Measurements from ENCODE around the gene PCDHA2.
"Not testable (repeated sequence)": the region's sequence is repeated elsewhere in the genome, so short reads cannot be mapped to it uniquely, and the experiment has no call there.

PCDHA2 gene

DNA sequence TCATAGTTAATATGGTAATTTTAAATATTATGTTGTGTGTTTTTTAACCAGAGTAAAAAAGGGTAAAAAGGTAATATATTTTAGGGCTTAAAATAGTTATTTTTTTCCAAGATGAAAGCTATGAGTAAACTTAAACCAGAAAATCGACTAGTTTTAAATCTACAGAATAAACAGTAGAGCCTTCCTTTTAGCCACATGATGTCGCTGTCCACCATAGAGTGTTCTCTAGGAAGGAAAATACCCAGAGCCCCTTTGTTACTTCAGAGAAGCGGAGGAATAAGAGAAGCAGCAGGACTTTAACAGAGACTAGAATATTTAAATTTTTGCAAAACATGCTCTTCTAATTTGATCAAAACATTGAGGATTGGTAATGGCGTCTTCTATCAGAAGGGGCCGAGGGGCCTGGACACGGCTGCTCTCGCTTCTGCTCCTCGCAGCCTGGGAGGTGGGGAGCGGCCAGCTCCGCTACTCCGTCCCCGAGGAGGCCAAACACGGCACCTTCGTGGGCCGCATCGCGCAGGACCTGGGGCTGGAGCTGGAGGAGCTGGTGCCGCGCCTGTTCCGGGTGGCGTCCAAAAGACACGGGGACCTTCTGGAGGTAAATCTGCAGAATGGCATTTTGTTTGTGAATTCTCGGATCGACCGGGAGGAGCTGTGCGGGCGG, at the start of gene PCDHA2:
TSS of gene PCDHA2 (plus strand) at position 258 of the 664 bp plus-strand sequence.
- Histone ChIP-seq H3K4me1 (ENCODE audit: control insufficient read depth, low read depth, low read length) (no peaks in the 10 kb centered on the region), H3K27ac (ENCODE audit: low read length) (no peak within 1 kb of the TSS), H3K9ac (ENCODE audit: low read length) (no peak within 1 kb of the TSS), H3K4me3 (ENCODE audit: low read length) (no peak within 1 kb of the TSS), H3K36me3 (ENCODE audit: control insufficient read depth, low read depth, low read length) (no peaks in the 10 kb centered on the region), H3K9me3 (ENCODE audit: control insufficient read depth, low read depth, low read length) (peaks cover 23% of the 10 kb centered on the region), H3K27me3 (ENCODE audit: control insufficient read depth, insufficient read depth, low read length) (no peaks in the 10 kb centered on the region)

DNA sequence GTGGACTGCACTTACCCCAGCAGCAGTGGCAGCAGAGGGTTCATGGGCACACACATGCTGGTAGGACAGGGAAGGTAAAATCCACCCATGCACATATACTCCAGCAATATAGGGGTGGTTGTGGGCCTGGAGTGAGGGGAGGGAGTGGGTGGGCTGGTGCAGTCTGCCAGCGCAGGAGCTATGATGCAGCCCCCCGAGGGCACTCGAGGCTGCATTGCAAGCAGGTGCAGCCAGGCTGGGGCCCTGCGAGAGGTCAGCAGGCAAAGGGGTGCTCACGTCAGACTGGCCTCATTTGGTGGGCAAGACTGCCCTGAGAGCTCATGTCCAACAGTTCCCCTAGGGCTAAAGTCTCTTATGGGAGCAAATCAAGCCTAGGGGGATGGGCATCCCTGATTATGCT, 41.1 kb upstream of the PCDHA2 start:
- no peaks in the 10 kb centered on the region for H3K27me3 ChIP-seq (ENCODE audit: control insufficient read depth, insufficient read depth, low read length)
- H3K4me3 ChIP-seq (ENCODE audit: low read length): no peak overlapping the region
- H3K36me3 ChIP-seq (ENCODE audit: control insufficient read depth, low read depth, low read length): no peaks in the 10 kb centered on the region
- peaks cover 46% of the 10 kb centered on the region for H3K9me3 ChIP-seq (ENCODE audit: control insufficient read depth, low read depth, low read length)
- no peak overlapping the region for H3K27ac ChIP-seq (ENCODE audit: low read length)
- no peaks in the 10 kb centered on the region for H3K4me1 ChIP-seq (ENCODE audit: control insufficient read depth, low read depth, low read length)
- no peak overlapping the region for H3K9ac ChIP-seq (ENCODE audit: low read length)

DNA sequence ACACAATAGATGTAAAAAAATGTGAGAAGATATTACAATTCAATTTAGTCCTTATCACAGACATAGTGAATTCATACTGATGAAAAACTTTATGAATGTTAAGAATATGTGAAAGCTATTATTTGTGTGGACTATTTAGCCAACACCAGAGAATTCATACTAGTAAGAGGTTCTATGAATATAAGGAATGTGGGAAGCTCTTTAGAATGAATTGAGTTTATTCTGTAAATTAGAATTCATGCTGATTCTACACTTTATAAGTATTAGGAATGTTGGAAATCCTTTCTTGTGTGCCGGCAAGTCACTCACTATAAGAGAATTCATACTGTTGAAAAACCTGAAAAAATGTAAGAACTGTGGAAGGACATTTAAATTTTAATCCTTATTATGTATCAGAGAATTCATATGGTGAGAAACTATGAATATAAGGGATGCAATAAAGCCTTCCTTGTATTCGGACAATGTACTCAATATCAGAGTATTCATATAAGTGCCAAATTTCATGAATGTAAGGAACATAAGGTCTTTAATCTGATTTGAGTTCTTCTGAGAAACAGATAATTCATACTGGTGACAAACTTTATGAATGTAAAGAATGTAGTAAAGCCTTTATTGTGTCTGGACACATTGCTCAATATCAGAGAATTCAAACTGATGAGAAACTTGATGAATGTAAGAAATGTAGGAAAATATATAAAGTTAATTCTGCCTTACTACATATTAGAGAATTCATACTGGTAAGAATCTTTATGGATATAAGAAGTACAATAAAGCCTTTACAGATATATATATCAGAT, 30.3 kb upstream of the PCDHA2 start:
- Histone ChIP-seq H3K4me3 (ENCODE audit: low read length) (no peak overlapping the region), H3K27me3 (ENCODE audit: control insufficient read depth, insufficient read depth, low read length) (no peaks in the 10 kb centered on the region), H3K4me1 (ENCODE audit: control insufficient read depth, low read depth, low read length) (no peaks in the 10 kb centered on the region), H3K9me3 (ENCODE audit: control insufficient read depth, low read depth, low read length) (peaks cover 66% of the 10 kb centered on the region), H3K36me3 (ENCODE audit: control insufficient read depth, low read depth, low read length) (no peaks in the 10 kb centered on the region), H3K9ac (ENCODE audit: low read length) (no peak overlapping the region), H3K27ac (ENCODE audit: low read length) (no peak overlapping the region)

DNA sequence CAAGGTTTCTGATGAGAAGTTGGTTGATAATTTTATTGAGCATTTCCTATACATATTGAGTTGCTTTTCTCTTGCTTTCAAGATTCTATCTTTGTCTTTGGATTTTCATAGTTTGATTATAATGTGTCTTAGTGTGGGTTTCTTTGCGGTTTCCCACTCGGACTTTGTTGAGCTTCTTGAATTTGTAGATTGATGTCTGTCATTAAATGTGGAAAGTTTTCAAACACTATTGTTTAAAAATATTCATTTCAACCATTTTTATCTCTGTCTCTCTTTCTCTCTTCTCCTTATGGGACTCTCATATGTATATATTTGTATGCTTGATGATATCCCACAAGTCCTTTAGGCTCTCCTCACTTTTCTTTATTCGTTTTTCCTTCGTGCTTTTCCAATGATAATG, 27.2 kb upstream of the PCDHA2 start:
- Histone ChIP-seq H3K4me1 (ENCODE audit: control insufficient read depth, low read depth, low read length) (no peaks in the 10 kb centered on the region), H3K9me3 (ENCODE audit: control insufficient read depth, low read depth, low read length) (peaks cover 65% of the 10 kb centered on the region), H3K27ac (ENCODE audit: low read length) (no peak overlapping the region), H3K9ac (ENCODE audit: low read length) (no peak overlapping the region), H3K27me3 (ENCODE audit: control insufficient read depth, insufficient read depth, low read length) (no peaks in the 10 kb centered on the region), H3K4me3 (ENCODE audit: low read length) (no peak overlapping the region), H3K36me3 (ENCODE audit: control insufficient read depth, low read depth, low read length) (no peaks in the 10 kb centered on the region)

DNA sequence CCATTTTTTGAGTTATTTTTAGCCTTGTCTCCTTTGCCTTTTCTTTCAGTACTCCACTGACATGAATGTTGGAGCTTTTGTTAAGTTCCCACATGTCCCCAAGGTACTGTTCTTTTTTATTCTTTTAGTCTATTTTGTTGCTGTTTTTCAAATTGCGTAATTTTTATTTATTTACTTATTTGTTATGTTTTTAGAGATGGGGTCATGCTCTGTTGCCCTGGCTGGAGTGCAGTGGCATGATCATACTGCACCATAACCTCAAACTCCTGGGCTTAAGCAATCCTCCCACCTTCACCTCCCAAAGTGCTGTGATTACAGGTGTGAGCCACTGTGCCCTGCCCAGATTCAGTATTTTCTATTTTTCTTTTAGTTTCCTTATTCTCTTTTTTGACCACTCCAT, 14.1 kb upstream of the PCDHA2 start:
- Histone ChIP-seq H3K4me3 (ENCODE audit: low read length) (no peak overlapping the region), H3K4me1 (ENCODE audit: control insufficient read depth, low read depth, low read length) (no peaks in the 10 kb centered on the region), H3K36me3 (ENCODE audit: control insufficient read depth, low read depth, low read length) (no peaks in the 10 kb centered on the region), H3K9ac (ENCODE audit: low read length) (no peak overlapping the region), H3K27ac (ENCODE audit: low read length) (no peak overlapping the region), H3K27me3 (ENCODE audit: control insufficient read depth, insufficient read depth, low read length) (no peaks in the 10 kb centered on the region), H3K9me3 (ENCODE audit: control insufficient read depth, low read depth, low read length) (peaks cover 33% of the 10 kb centered on the region)

DNA sequence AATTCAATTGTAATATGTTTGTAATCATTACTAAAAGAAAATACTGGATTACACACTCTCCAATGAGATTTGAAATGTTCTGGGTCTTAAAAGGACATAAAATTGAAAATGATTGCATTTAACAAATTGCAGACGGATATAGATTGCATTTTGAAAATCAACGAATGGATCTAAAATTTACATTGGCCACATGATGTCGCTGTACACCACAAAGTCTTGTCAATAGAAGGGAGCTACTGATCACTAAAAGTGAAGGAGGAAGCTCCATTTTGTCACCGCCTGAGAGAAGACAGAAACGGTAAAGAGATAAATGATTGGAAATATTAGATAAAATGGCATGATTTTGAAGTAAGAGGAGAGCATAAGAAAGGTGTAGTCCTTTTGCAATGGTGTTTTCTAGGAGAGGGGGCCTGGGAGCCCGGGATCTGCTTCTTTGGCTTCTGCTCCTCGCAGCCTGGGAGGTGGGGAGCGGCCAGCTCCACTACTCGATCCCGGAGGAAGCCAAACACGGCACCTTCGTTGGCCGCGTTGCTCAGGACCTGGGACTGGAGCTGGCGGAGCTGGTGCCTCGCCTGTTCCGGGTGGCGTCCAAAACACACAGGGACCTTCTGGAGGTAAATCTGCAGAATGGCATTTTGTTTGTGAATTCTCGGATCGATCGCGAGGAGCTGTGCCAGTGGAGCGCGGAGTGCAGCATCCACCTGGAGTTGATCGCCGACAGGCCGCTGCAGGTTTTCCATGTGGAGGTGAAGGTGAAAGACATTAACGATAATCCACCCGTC, 8.6 kb upstream of the PCDHA2 start, which contains the start of gene PCDHA1:
TSS of gene PCDHA1 (plus strand) at position 236 of the 782 bp plus-strand sequence.
- Histone ChIP-seq H3K9me3 (ENCODE audit: control insufficient read depth, low read depth, low read length) (peaks cover 31% of the 10 kb centered on the region), H3K27ac (ENCODE audit: low read length) (no peak within 1 kb of the TSS), H3K4me1 (ENCODE audit: control insufficient read depth, low read depth, low read length) (no peaks in the 10 kb centered on the region), H3K27me3 (ENCODE audit: control insufficient read depth, insufficient read depth, low read length) (no peaks in the 10 kb centered on the region), H3K9ac (ENCODE audit: low read length) (no peak within 1 kb of the TSS), H3K4me3 (ENCODE audit: low read length) (no peak within 1 kb of the TSS), H3K36me3 (ENCODE audit: control insufficient read depth, low read depth, low read length) (no peaks in the 10 kb centered on the region)

DNA sequence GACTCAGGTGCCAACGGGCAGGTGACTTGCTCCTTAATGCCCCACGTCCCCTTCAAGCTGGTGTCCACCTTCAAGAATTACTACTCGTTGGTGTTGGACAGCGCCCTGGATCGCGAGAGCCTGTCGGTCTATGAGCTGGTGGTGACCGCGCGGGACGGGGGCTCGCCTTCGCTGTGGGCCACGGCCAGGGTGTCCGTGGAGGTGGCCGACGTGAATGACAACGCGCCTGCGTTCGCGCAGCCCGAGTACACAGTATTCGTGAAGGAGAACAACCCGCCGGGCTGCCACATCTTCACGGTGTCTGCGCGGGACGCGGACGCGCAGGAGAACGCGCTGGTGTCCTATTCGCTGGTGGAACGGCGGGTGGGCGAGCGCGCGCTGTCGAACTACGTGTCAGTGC, 7.2 kb upstream of the PCDHA2 start:
- H3K9me3 ChIP-seq (ENCODE audit: control insufficient read depth, low read depth, low read length): peaks cover 27% of the 10 kb centered on the region
- not testable (repeated sequence) for H3K4me3 ChIP-seq (ENCODE audit: low read length); H3K4me1 ChIP-seq (ENCODE audit: control insufficient read depth, low read depth, low read length); H3K9ac ChIP-seq (ENCODE audit: low read length); H3K27me3 ChIP-seq (ENCODE audit: control insufficient read depth, insufficient read depth, low read length); H3K36me3 ChIP-seq (ENCODE audit: control insufficient read depth, low read depth, low read length); H3K27ac ChIP-seq (ENCODE audit: low read length)

DNA sequence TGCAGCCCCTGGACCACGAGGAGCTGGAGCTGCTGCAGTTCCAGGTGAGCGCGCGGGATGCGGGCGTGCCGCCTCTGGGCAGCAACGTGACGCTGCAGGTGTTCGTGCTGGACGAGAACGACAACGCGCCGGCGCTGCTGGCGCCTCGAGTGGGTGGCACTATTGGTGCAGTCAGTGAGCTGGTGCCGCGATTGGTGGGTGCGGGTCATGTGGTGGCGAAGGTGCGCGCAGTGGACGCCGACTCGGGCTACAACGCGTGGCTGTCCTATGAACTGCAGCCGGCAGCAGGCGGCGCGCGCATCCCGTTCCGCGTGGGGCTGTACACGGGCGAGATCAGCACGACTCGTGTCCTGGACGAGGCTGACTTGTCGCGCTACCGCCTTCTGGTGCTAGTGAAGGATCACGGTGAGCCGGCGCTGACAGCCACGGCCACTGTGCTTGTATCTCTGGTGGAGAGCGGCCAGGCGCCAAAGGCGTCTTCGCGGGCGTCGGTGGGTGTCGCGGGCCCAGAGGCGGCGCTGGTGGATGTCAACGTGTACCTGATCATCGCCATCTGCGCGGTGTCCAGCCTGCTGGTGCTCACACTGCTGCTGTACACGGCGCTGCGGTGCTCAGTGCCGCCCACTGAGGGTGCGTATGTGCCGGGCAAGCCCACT, 6.7 kb upstream of the PCDHA2 start:
- not testable (repeated sequence) for H3K36me3 ChIP-seq (ENCODE audit: control insufficient read depth, low read depth, low read length); H3K27ac ChIP-seq (ENCODE audit: low read length); H3K27me3 ChIP-seq (ENCODE audit: control insufficient read depth, insufficient read depth, low read length)

DNA sequence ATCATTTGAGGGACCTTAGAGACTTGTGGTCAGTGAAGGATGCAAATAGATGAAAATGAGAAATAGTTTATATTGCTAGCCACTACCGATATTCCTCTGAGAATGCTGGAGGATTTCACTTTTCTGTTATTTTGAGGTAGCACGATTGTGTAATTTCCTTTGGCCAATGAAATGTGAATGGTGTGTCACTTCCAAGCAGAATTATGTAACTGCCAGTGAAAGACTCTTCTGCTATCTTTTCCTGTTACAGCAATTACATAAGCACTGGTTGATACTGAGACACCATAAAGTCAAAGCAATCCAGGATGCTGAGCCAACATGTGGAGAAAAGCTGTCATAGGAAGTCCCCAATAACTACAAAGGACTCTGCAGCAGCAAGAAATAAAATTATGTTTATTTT, 3.6 kb upstream of the PCDHA2 start:
- Histone ChIP-seq H3K4me3 (ENCODE audit: low read length) (no peak overlapping the region), H3K27me3 (ENCODE audit: control insufficient read depth, insufficient read depth, low read length) (no peaks in the 10 kb centered on the region), H3K4me1 (ENCODE audit: control insufficient read depth, low read depth, low read length) (no peaks in the 10 kb centered on the region), H3K36me3 (ENCODE audit: control insufficient read depth, low read depth, low read length) (no peaks in the 10 kb centered on the region), H3K9me3 (ENCODE audit: control insufficient read depth, low read depth, low read length) (peaks cover 36% of the 10 kb centered on the region), H3K27ac (ENCODE audit: low read length) (no peak overlapping the region), H3K9ac (ENCODE audit: low read length) (no peak overlapping the region)

More for the DNA sequence above, 6.7 kb upstream of the PCDHA2 start:
- H3K4me3 ChIP-seq (ENCODE audit: low read length); H3K9ac ChIP-seq (ENCODE audit: low read length); H3K4me1 ChIP-seq (ENCODE audit: control insufficient read depth, low read depth, low read length): not testable (repeated sequence)
- peaks cover 32% of the 10 kb centered on the region for H3K9me3 ChIP-seq (ENCODE audit: control insufficient read depth, low read depth, low read length)

DNA sequence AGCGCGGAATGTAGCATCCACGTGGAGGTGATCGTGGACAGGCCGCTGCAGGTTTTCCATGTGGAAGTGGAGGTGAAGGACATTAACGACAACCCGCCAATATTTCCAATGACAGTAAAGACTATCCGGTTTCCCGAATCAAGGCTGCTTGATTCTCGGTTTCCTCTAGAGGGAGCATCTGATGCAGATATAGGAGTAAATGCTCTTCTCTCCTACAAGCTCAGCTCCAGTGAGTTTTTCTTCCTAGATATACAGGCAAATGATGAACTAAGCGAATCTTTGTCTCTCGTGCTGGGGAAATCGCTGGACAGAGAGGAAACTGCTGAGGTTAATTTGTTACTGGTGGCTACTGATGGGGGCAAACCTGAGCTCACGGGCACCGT, 598 bp downstream of the PCDHA2 start:
- H3K36me3 ChIP-seq (ENCODE audit: control insufficient read depth, low read depth, low read length): no peaks in the 10 kb centered on the region
- no peak overlapping the region for H3K4me3 ChIP-seq (ENCODE audit: low read length)
- H3K4me1 ChIP-seq (ENCODE audit: control insufficient read depth, low read depth, low read length): no peaks in the 10 kb centered on the region
- H3K9ac ChIP-seq (ENCODE audit: low read length): no peak overlapping the region
- no peak overlapping the region for H3K27ac ChIP-seq (ENCODE audit: low read length)
- no peaks in the 10 kb centered on the region for H3K27me3 ChIP-seq (ENCODE audit: control insufficient read depth, insufficient read depth, low read length)
- H3K9me3 ChIP-seq (ENCODE audit: control insufficient read depth, low read depth, low read length): peaks cover 23% of the 10 kb centered on the region

DNA sequence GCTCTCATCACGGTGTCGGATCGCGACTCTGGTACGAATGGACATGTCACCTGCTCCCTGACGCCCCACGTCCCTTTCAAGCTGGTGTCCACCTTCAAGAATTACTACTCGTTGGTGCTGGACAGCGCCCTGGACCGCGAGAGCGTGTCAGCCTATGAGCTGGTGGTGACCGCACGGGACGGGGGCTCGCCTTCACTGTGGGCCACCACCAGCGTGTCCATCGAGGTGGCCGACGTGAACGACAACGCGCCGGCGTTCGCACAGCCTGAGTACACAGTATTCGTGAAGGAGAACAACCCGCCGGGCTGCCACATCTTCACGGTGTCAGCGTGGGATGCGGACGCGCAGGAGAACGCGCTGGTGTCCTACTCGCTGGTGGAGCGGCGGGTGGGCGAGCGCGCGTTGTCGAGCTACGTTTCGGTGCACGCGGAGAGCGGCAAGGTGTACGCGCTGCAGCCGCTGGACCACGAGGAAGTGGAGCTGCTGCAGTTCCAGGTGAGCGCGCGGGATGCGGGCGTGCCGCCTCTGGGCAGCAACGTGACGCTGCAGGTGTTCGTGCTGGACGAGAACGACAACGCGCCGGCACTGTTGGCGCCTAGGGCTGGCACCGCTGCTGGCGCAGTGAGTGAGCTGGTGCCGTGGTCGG, 1.5 kb downstream of the PCDHA2 start:
- H3K4me3 ChIP-seq (ENCODE audit: low read length); H3K27me3 ChIP-seq (ENCODE audit: control insufficient read depth, insufficient read depth, low read length); H3K4me1 ChIP-seq (ENCODE audit: control insufficient read depth, low read depth, low read length); H3K27ac ChIP-seq (ENCODE audit: low read length); H3K36me3 ChIP-seq (ENCODE audit: control insufficient read depth, low read depth, low read length); H3K9ac ChIP-seq (ENCODE audit: low read length): not testable (repeated sequence)
- H3K9me3 ChIP-seq (ENCODE audit: control insufficient read depth, low read depth, low read length): peaks cover 28% of the 10 kb centered on the region
